ENCODE data around the gene BOLA3. TPM values are rescaled to one million over a fixed set of nuclear protein-coding genes. Genes with fewer than 3 reads are reported as not detected.
"Not testable (repeated sequence)": the region's sequence is repeated elsewhere in the genome, so short reads cannot be mapped to it uniquely, and the experiment has no call there.

BOLA3 gene, protein sequence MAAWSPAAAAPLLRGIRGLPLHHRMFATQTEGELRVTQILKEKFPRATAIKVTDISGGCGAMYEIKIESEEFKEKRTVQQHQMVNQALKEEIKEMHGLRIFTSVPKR
- total RNA-seq (2014; rRNA removed; shearing (Covaris generic)): 24.6 and 31.9 TPM in 2 replicates

DNA sequence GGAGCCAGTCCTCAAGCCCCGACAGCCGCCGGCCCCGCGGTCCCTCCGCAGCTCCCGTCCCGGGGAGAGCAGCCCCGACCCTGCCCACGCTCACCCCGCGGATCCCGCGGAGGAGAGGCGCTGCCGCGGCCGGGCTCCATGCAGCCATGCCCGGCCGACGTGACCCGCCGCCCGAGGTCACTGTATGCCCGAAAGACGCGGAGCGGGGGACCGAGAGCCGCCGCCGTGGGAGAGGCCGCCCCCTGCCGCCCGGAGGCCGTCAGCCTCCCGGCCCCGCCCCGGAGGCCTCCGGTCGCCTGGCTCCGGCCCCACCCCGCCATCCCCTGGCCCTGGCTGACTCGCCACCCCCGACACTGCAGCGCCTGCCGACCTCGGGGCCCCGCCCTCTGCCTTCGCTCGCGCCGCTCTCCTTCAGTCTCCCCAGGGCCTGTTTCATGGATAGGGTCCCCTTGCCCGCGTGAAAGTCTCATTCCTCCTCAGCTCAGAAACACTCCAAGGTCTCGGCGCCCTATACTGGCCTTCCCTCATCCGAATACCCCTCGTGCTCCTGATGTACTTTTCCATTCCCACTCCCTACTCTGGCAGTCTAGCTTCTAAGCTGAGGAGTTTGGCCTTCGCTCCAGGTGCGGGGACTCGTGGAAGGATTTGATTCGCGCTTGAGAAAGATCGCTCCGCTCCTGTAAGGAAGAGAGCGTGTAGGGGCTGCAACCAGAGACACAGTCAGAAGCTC lies at the start of gene BOLA3:
BOLA3 (minus strand) TSS at position 186 of the 730 bp plus-strand sequence; CDS start at position 148, 38 bp downstream.
- peak; percentile 79 for DNase-seq (ENCODE audit: low spot score)

DNA sequence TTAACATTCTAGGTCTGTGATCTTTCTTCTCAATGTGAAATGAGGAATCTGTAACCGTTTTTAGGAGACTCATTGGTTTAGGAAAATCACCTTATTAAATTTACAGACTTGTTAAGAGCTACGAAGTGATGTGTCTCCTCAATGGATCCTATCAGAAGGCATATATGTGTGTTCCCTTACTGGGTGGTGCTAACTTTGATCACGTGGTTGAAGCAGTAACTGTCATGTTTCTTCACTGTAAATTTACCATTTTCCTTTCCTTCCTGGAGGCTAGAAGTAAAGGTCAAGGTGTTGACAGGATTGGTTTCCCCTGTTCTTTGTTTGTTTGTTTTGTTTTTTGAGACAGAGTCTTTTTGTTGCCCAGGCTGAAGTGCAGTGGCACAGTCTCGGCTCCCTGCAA lies 49.3 kb upstream of the BOLA3 start:
- DNase-seq (ENCODE audit: low spot score): no peak

DNA sequence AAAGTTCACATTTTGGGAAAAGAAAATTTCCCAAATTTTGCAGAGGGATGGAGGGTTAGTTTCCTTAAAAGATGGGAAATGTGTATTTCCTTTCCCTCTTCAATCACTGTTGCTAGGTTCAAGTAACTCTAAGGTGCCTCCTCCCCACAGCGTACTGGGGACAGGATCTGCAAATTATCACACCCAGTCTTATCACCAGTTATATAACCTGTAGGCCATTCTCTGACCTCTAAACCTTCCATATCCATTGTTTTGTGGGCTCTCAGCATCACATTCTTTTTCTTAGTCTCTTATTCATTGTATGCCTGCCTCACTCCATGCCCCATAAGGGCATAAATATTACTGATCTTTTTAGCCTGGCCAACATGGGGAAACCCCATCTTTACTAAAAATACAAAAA lies 47.1 kb upstream of the BOLA3 start:
- DNase-seq (ENCODE audit: low spot score): no peak

DNA sequence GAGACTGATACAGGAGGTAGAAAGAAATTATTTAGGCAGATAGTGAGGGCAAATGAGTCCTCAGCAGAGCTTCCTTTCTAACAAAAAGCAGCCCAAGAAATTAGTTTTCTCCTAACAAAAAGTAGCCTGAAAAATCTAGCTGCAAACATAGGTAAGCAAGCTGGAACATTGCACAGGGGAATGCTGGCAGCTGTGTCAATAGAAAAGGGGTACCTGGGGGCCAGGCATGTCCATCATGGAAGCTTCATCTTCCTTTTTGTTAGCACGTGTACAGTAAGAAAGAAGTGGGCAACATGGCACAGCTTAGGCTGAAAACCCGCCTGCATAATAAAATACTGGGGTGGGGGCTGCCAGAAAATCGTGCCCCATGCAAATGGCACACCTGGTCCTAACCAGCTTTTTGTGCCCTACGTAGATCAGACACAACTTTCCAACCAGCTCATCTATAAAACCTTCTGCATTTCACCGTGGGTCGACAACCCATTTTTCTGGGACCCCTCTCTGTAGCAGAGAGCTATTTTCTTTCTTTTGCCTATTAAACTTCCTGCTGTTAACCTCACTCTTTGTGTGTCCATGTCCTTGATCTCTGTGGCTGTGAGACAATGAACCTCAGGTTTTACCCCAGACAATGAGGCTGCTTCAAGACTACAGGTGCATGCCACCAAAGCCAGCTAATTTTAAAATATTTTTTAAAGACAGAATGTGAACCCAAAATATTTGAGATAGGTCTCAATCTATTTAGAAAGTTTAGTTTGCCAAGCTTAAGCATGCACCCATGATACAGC lies 44.1 kb upstream of the BOLA3 start:
- no peak for DNase-seq (ENCODE audit: low spot score)

DNA sequence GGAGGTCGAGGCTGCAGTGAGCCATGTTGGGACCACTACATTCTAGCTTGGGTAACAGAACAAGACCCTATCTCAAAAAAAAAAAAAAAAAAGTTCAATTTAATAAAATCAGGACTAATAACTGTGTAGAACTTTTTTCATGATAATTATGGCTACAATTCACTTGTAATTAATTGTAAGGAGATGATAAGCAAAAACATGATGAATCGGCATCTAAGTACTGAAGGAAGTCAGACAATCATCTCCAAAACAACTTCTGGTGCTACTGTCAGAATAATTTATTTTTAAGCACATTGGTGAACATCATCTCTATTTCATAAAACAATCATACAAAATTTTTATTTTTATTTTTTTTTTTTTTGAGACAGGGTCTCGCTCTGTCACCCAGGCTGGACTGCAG lies 41.0 kb upstream of the BOLA3 start:
- no peak for DNase-seq (ENCODE audit: low spot score)

DNA sequence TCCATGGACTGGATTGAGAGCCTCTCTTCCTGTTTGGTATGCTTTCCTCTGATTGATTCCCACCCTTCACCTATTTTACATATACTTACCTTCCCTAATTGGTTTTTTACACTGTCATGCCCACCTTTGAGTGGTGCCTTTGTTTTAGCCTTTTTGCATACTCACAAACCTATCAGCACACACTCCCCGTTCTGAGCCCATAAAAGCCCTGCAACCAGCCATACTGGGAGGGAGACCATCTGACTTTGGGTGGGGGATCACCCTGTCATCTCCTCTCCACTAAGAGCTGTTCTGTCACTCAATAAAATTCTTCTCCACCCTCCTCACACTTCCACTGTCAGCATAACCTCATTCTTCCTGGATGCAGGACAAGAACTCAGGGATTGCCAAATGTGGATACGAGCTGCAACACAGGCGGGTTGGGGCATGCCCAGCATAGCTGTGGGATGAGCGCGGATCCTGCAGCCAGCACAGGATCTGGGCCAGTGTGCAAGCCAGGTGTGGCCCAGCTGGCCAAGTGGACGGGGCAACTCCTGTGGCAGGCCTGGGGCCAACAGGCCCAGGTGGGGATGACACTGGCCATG lies 40.4 kb upstream of the BOLA3 start:
- peak; percentile 31 for DNase-seq (ENCODE audit: low spot score)

DNA sequence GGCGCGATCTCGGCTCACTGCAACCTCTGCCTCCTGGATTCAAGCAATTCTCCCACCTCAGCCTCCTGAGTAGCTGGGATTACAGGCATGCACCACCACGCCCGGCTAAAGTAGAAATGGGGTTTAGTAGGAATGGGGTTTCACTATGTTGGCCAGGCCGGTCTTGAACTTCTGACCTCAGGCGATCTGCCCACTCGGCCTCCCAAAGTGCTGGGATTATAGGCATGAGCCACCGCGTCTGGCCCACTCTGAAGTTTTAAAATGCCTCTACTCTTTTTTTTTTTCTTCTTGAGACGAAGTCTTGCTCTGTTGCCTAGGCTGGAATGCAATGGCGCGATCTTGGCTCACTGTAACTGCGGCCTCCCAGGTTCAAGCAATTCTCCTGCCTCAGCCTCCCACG lies 39.0 kb upstream of the BOLA3 start:
- not testable (repeated sequence) for DNase-seq (ENCODE audit: low spot score)

DNA sequence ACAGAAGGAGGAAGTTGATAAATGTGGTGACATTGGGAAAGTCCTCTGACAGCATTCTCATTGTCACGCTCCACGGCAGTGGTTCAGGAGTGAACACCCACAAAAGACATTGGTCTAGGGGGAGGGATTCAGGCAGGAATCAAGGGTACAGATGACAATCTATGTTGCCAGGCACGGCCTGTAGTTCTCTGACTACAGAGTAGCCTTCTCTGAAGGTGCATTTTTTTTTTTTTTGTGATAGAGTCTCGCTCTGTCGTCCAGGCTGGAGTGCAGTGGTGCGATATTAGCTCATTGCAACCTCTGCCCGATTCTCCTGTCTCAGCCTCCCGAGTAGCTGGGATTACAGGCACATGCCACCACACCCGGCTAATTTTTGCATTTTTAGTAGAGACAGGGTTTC lies 38.3 kb upstream of the BOLA3 start:
- DNase-seq (ENCODE audit: low spot score): no peak

DNA sequence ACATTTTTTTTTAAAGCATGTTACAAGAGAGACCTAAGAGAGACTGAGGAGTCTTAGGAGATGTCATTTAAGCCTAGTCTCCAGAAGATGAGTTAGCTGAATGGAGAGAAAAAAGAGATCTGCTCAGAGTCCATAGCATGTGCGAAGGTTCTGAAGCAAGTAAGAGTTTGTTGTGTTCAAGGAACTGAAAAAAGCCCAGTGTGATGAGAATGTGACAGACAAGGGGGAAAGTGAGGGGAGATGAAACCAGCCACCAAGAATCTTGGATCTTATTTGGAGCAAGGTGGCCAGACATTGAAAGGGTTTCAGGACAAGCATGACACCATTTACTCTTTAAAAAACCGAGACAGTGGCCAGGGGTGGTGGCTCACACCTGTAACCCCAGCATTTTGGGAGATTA lies 36.2 kb upstream of the BOLA3 start:
- DNase-seq (ENCODE audit: low spot score): no peak

DNA sequence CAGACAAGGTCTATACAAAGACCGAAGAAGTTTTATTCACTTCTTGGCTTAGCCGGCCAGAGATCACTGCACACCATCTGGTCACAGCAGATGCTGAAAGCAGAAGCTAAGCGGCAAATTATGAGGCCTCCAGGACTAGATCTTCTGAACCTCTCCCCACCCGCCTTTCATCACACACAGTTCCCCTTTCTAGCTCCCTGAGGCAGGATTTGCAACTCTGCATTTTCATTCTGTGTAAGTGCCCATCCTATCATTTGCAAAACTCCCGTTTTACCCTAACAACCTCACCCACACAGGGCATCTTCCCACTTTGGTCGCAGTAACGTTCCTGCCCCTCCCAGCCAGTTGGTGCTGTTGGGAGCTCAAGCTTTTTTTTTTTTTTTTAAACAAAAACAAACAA lies 34.0 kb upstream of the BOLA3 start:
- DNase-seq (ENCODE audit: low spot score): no peak

DNA sequence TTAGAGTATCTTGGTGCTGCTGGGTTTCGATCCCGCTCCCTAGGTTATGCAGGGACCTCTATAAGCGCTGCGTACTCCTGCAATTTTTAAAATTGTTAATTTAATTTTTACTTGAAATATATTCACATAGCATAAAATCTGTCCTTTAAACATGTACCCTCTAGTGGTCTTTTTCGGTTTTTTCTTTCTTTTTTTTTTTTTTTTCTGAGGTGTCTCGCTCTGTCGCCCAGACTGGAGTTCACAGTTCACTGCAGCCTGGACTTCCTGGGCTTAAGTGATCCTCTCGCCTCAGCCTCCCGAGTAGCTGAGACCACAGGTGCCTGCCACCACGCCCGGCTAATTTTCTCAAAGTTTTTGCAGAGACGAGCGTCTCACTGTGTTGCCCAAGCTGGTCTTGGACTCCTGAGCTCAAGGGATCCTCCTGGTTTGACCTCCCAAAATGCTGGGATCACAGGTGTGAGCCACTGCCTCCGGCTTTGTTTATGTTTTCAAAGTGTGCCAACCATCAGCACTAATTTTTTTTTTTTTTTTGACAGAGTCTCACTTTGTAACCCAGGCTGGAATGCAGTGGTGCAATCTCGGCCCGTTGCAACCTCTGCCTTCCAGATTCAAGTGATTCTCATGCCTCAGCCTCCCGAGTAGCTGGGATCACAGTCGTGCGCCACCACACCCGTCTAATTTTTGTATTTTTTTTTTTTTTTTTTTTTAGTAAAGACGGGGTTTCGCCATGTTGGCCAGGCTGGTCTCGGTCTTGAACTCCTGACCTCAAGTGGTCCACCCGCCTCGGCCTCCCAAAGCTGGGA lies 31.6 kb upstream of the BOLA3 start:
- no peak for DNase-seq (ENCODE audit: low spot score)

DNA sequence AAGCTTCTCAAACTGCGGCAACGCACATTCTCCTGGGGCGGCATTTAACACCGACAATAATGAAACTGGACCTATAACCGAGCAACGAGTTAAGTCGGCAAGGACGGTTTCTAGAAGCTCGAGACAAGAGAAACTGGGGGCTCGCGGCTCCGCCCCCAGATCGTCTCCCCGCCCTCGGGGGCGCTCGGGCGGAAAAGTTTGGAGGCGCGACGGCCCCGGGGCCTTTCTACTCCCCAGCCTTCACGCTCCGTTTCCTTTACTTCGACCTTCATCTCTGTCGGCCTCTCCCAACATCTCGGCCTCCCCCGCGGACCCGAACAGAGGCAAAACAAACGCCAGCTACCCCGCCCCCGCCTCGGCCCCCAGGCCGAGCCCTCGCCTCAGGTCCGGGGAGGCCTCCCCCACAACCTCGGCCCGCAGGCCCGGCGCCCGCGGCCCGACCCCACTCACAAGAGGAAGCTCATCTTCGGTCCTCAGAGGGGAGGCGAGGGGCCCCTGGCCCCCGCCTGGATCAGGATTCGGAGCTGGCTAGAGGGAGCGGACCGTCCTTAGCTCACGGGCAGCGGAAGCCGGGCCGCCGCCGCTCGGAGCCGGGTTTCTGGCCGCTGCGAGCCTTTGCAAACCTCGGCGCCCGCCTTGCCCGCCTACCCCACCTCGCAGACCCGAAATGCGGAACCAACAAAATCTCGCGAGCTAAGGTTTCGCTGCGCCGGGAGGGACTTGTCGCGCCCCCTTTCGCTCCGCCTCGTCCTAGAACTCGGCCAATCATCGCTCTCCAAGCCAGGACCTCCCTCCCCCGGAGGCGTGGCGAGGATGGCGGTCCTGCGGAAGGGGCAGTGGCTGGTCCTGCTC lies 30.7 kb upstream of the BOLA3 start, which contains the start of gene MOB1A:
MOB1A (minus strand) TSS at position 669 of the 852 bp plus-strand sequence; CDS start at position 464, 205 bp downstream.
- peak; percentile 99 for DNase-seq (ENCODE audit: low spot score)

DNA sequence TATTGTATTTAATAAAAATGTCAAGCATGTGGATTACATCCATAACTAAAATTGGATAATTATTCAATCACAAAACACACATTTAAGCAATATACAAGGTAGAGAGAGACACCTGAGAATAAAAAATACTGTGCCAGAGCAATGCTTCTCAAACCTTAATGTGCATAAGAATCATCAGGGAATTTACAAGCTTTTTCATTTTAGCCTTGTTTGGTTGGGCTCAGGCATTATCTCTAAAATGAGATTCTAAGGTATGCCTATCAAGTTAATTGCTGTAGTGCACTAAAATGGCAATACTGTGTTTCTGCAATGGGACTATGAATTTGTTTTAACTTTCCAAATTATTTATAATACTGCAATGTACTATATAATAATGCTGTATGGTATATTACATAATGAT lies 30.0 kb upstream of the BOLA3 start:
- peak; percentile 10 for DNase-seq (ENCODE audit: low spot score)

DNA sequence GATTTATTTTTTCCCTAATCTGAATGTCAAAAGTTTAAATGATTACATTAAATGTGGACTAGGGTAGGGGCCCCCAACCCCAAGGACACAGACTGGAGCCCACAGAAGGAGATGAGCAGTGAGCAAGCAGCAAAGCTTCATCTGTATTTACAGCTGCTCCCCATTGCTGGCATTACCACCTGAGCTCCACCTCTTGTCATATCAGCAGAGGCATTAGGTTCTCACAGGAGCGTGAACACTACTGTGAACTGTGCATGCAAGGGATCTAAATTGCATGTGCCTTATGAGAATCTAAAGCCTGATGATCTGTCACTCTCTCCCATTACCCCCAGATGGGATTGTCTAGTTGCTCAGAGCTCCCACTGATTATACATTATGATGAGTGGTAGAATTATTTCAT lies 27.2 kb upstream of the BOLA3 start:
- DNase-seq (ENCODE audit: low spot score): no peak

DNA sequence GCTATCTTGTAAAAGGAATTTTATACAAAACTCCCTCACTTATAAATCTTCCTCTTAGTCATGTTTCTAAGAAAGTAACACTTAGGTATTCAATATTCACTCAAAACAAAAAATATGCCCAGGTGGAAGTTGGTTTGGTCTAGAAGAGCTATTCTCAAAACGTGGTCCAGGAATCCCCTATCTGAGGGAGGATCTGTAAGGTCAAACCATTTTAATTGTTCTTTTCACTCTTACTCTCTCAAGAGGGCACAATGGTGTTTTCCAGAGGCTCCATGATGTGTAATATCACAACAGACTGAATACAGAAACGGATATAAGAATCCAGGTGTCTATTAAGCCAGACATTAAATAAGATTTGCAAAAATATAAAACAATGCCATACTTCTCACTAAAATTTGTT lies 21.0 kb upstream of the BOLA3 start:
- no peak for DNase-seq (ENCODE audit: low spot score)

DNA sequence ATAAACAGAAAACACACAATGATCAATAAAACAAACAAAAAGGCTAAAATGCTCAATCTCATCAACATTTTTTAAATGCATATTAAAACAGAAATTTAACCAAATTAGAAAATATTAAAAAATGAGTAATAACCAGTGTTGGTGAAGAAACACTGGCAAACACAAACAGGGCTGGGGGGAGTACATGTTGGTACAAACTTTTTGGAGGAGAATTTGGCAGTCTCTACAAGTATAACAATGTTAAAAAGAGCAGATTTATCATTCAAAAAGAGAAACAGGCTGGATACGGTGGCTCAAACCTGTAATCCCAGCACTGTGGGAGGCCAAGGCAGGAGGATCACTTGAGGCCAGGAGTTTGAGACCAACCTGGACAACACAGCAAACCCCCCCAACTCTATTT lies 17.0 kb upstream of the BOLA3 start:
- no peak for DNase-seq (ENCODE audit: low spot score)

DNA sequence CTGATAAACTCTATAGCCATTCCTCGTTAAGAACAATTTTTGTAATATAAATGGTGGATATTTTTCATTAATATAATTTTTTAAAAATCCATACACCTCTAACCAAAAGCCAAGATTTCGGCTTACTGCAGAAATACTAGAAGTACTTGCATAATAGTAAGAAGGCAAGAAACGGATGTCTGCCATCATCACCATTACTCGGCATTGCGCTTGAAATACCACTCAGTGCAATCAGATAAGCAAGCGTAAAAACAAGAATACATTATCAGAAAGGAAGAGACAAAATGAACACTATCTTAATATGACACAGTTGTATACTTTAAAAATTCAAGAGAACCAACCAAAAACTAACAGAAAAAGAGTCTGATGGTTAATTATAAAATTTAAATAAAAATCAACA lies 15.2 kb upstream of the BOLA3 start:
- no peak for DNase-seq (ENCODE audit: low spot score)

DNA sequence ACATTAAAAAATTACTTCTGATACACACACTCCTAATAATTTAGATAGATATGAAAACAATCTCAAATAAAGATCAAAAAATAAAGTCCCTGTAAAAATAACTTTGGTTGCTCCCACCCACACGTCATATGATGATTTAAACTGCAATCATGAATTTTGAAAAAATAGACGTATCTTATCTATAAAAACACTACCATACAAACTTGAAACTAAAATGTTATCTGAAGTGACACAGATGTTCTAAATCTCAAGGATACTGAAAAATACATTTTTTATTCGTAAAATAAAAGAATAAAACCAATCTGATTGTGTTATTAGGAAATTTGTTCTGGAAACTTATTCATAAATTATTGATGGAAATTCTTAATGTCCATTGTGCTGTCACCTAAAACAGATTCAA lies 8.1 kb upstream of the BOLA3 start:
- no peak for DNase-seq (ENCODE audit: low spot score)

DNA sequence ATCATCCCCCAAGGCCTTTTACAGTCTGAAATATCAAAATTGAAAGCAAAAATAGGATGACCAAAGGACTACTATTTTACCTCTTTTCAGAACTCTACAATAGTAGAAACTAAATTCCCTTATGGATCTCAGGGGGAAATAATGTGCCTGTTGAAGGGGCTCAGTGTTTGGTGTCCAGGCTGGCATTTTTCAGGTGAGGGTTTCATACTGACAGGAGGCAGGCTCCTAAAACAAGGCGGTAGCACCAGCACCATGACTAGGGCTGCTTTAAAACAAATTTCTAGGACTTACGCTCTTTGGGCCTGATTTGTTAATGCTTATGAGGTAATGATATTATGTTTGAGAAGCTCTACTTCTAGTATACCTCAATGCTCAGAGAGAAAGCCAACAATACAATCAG lies 5.2 kb upstream of the BOLA3 start:
- no peak for DNase-seq (ENCODE audit: low spot score)

DNA sequence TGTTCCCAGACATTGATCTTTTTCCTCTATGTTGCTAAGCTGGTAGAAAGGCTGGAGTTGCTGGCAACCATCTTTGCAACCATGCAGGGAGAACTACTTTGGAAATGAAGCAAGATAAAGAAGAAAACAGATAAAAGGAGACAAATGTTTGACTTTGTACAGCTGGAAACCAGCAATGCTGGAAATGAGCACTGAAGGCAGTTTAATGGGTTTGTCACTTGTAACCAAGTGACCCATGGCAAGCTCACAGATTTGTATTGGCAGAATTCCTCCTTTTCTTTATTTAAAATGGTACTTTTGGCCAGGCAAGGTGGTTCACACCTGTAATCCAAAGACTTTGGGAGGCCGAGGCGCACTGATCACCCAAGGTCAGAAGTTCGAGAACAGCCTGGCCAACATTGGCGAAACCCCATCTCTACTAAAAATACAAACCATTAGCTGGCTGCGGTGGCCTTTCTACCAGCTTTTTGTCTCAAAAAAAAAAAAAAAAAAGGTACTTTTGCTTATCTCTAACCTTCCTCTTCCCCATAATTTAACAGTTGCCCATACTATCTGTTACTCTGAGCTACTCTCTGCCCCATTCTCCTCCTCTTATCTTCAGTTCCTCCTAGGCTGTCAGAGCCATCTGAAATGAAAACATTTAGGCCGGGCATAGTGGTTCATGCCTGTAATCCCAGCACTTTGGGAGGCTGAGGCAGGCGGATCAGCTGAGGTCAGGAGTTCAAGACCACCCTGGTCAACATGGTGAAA lies 2.0 kb upstream of the BOLA3 start:
- DNase-seq (ENCODE audit: low spot score): no peak
